GM13977 (cell line): ENCODE data around the gene CCDC192.
"Not testable (repeated sequence)": the region's sequence is repeated elsewhere in the genome, so short reads cannot be mapped to it uniquely, and the experiment has no call there.

Experiments used
- DNase-seq: peaks from one replicate; pipeline ENCODE4 v3.0.0; 2012; ENCODE audit warnings: low spot score
- CTCF ChIP-seq: IDR thresholded peaks from 2 replicates; pipeline ENCODE4 v1.5.1; 2012; ENCODE audit warnings: mild to moderate bottlenecking, control low read depth; ENCODE audit not compliant: insufficient read depth; ENCODE audit errors: extremely low read depth, missing control alignments
- in situ Hi-C: fragments of 300-500 bp; cut with MboI; formaldehyde crosslinking; loops from one replicate; pipeline ENCODE4 v1.12.0; 2022; ENCODE audit warnings: low sequenced_read_pairs, low pct_unique_long_range_greater_than_20kb, mixed read lengths, inconsistent platforms; ENCODE audit not compliant: unreplicated experiment

Gene CCDC192

GRCh38 chr5:127667926-127668325, 35.3 kb upstream of the CCDC192 start:
- no peak for DNase-seq

GRCh38 chr5:127671218-127671617, 32.0 kb upstream of the CCDC192 start:
- no peak for DNase-seq
- no peak for TF ChIP-seq CTCF
- in situ Hi-C loops, result no loop called here

More at GRCh38 chr5:127667926-127668325, 35.3 kb upstream of the CCDC192 start:
- in situ Hi-C loops, result no loop called here
- no peak for TF ChIP-seq CTCF

GRCh38 chr5:127673117-127673800, 29.9 kb upstream of the CCDC192 start:
- no peak for DNase-seq
- in situ Hi-C loops, result no loop called here
- TF ChIP-seq CTCF, result no peak

DNA sequence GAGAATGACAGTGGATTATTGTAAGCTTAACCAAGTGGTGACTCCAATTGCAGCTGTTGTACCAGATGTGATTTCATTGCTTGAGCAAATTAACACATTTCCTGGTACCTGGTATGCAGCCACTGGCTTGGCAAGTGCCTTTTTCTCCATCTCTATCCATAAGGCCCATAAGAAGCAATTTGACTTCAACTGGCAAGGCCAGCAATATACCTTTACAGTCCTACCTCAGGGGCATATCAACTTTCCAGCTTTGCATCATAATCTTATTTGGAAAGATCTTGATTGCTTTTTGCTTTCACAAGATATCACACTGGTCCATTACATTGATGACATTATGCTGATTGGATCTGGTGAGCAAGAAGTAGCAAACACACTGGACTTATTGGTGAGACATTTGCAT, 26.2 kb upstream of the CCDC192 start:
- DNase-seq, in situ Hi-C loops: not testable (repeated sequence)

- DNase-seq, in situ Hi-C loops: not testable (repeated sequence)
These were observed 23.4 kb upstream of the CCDC192 start for GRCh38 chr5:127679691-127680330.

DNA sequence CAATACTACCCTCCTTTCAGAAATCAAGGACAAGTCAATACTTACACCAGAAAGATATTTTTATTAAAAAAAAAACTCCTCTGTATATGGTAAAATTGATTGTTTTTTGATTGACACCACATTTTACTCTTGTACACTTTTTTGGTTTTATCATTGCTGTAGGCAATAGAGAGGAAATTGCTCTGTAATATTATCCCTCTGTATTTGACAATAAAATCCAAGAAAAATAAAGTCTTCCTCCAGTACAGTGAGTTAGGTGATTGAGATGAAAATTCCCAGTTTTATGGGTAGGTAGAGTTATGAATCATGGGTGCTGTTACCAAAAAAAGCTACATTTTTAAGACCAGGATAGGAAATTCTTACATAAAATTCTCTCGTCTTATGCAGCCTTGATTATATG, 22.6 kb upstream of the CCDC192 start:
- no peak for TF ChIP-seq CTCF
- DNase-seq, result no peak
- in situ Hi-C loops, result no loop called here

GRCh38 chr5:127683008-127683407, 20.2 kb upstream of the CCDC192 start:
- in situ Hi-C loops, result no loop called here
- TF ChIP-seq CTCF, result no peak

More at GRCh38 chr5:127683008-127683407, 20.2 kb upstream of the CCDC192 start:
- DNase-seq, result no peak
